K562 (cell line): ENCODE results near the gene ZNF429. TPM values are rescaled to one million over a fixed set of nuclear protein-coding genes. Genes with fewer than 3 reads are reported as not detected.
A peak's percentile ranks its signal among the peaks of the same experiment; 100 is the strongest.

ENCODE experiments used
- ATAC-seq: fragments of 200-7000 bp; cut with Tn5 transposase; 3 replicates; pipeline ENCODE4 v1.9.1; 2020; ENCODE audit warnings: moderate library complexity
- BruUV-seq: library from RNA; stranded (reverse); fragments of 400-500 nt; replicated peaks from 2 replicates; lab custom pipeline; 2021; lab: Mats Ljungman, UMichigan
- CTCF ChIA-PET: fragments of 300-600 bp; formaldehyde crosslinking; extraction: SDS; loops from one replicate; lab custom pipeline; 2021; ENCODE audit warnings: low intra/inter-chr PET ratio; lab: Yijun Ruan, JAX
- POLR2A ChIA-PET: fragments of 300-600, 350-650 bp; sonication (Branson Sonifier 250); formaldehyde crosslinking; extraction: SDS; loops from one replicate; lab custom pipeline; 2021; ENCODE audit warnings: antibody characterized with exemption, inconsistent platforms; lab: Yijun Ruan, JAX
- DNase-seq, 4 experiments: peaks; one replicate each; pipeline versions ENCODE4 v3.0.0 to v3.0.0-alpha.2; 2011 to 2018; ENCODE audit warnings: low spot score in 3 of 4, mixed read lengths in 3 of 4; ENCODE audit errors: extremely low read depth in 1 of 4
- FAIRE-seq: peaks from 2 replicates; lab custom pipeline; 2011; peaks lifted over from hg19 to GRCh38; lab: Jason Lieb, UNC
- H2AFZ ChIP-seq: 2 replicates; pipeline ENCODE4 v1.6.0; 2011; ENCODE audit warnings: low read depth, low read length, control low read depth, inconsistent platforms
- H3K27ac ChIP-seq: fragments of 200-600 bp; 3 replicates; pipeline ENCODE4 v1.8.0; 2011; ENCODE audit warnings: low read depth, mild to moderate bottlenecking, control low read depth, inconsistent platforms, low read length, moderate library complexity, mixed read lengths; ENCODE audit errors: extremely low read depth
- H3K27me3 ChIP-seq, 2 experiments: fragments of 300-600 bp in 1 of 2; 2 replicates in 1 of 2; 3 replicates in 1 of 2; pipeline versions ENCODE4 v1.6.0 to v1.8.0; 2011; ENCODE audit warnings: inconsistent platforms in 2 of 2, low read length in 2 of 2, mild to moderate bottlenecking in 1 of 2, mixed read lengths in 1 of 2, moderate library complexity in 1 of 2; ENCODE audit not compliant: control insufficient read depth in 2 of 2, insufficient read depth in 2 of 2
- H3K36me3 ChIP-seq: fragments of 300-600 bp; 3 replicates; pipeline ENCODE4 v1.8.0; 2011; ENCODE audit warnings: mild to moderate bottlenecking, low read length, inconsistent platforms; ENCODE audit not compliant: control insufficient read depth, insufficient read depth
- H3K4me1 ChIP-seq, 2 experiments: fragments of 200-600 bp in 1 of 2; replicated peaks in 1 of 2; 2 replicates in 1 of 2; 3 replicates in 1 of 2; pipeline versions ENCODE4 v1.5.1 to v1.8.0; 2011; ENCODE audit warnings: inconsistent platforms in 2 of 2, low read length in 2 of 2, mild to moderate bottlenecking in 1 of 2, mixed read lengths in 1 of 2, moderate library complexity in 1 of 2; ENCODE audit not compliant: control insufficient read depth in 2 of 2, insufficient read depth in 2 of 2
- H3K4me2 ChIP-seq: 2 replicates; pipeline ENCODE4 v1.6.1; 2011; ENCODE audit warnings: low read length, control low read depth, inconsistent platforms, mixed read lengths; ENCODE audit not compliant: insufficient read depth
- H3K4me3 ChIP-seq: fragments of 200-600 bp; sonication (generic), shearing (Covaris generic); 2 replicates; pipeline ENCODE4 v1.5.1; 2016; ENCODE audit warnings: control low read depth, inconsistent platforms
- H3K79me2 ChIP-seq: fragments of 200-600 bp; 3 replicates; pipeline ENCODE4 v1.8.0; 2011; ENCODE audit warnings: low read length, inconsistent platforms; ENCODE audit not compliant: control insufficient read depth, insufficient read depth
- H3K9ac ChIP-seq, 2 experiments: 2 replicates each; pipeline versions ENCODE4 v1.6.0 to v1.6.1; 2011; ENCODE audit warnings: low read depth in 2 of 2, low read length in 2 of 2, control low read depth in 1 of 2, inconsistent platforms in 1 of 2, mild to moderate bottlenecking in 1 of 2, mixed read lengths in 1 of 2; ENCODE audit not compliant: insufficient read depth in 1 of 2
- H3K9me1 ChIP-seq: one replicate; pipeline ENCODE4 v1.6.0; 2011; ENCODE audit warnings: inconsistent platforms, mild to moderate bottlenecking, low read length, moderate library complexity; ENCODE audit not compliant: control insufficient read depth, insufficient read depth
- H3K9me3 ChIP-seq: replicated peaks from 2 replicates; pipeline ENCODE4 v1.5.1; 2011; ENCODE audit warnings: low read depth, low read length, inconsistent platforms; ENCODE audit not compliant: control insufficient read depth, insufficient read depth
- H4K20me1 ChIP-seq: replicated peaks from 2 replicates; pipeline ENCODE4 v1.6.1; 2011; ENCODE audit warnings: low read length, inconsistent platforms, mixed read lengths; ENCODE audit not compliant: control insufficient read depth, insufficient read depth
- DACH1 ChIP-seq: fragments of 450-650 bp; IDR thresholded peaks from 2 replicates; pipeline ENCODE4 v1.6.1; 2018; ENCODE audit not compliant: partially characterized antibody
- HINFP ChIP-seq: fragments of 450-650 bp; conservative IDR thresholded peaks from 2 replicates; pipeline ENCODE4 v1.6.1; 2016; ENCODE audit warnings: missing genetic modification characterization, low read depth, mild to moderate bottlenecking, control low read depth, missing compliant biosample characterization
- NFYB ChIP-seq: IDR thresholded peaks from 2 replicates; pipeline ENCODE4 v1.6.1; 2011; ENCODE audit warnings: mild to moderate bottlenecking, moderate library complexity; ENCODE audit not compliant: insufficient read length; ENCODE audit errors: extremely low read depth
- NKRF ChIP-seq: fragments of 450-650 bp; IDR thresholded peaks from 2 replicates; pipeline ENCODE4 v1.6.1; 2016; ENCODE audit warnings: borderline replicate concordance
- POLR2A ChIP-seq: fragments of 450-650 bp; conservative IDR thresholded peaks from 2 replicates; pipeline ENCODE4 v1.6.1; 2016
- TSHZ1 ChIP-seq: fragments of 250-450 bp; sonication (Bioruptor Pico); IDR thresholded peaks from 2 replicates; pipeline ENCODE4 v1.4.0; 2020; ENCODE audit warnings: mild to moderate bottlenecking, moderate library complexity
- ZNF398 ChIP-seq: fragments of 250-450 bp; sonication (Bioruptor Pico); IDR thresholded peaks from 2 replicates; pipeline ENCODE4 v1.8.0; 2021; ENCODE audit warnings: moderate library complexity, mild to moderate bottlenecking, inconsistent platforms
- WGBS: fragments of 100-300 bp; shearing (Covaris generic); methylation state at CpG from one replicate; pipeline ENCODE4 v1.1.6; 2016; ENCODE audit warnings: low coverage, mixed read lengths; ENCODE audit not compliant: insufficient coverage; ENCODE audit errors: missing lambda C conversion rate; 5-methylcytosine and 5-hydroxymethylcytosine counted together
- in situ Hi-C: fragments of 300-500 bp; cut with MboI; formaldehyde crosslinking; loops from 4 replicates; pipeline ENCODE4 v1.15.0; 2018; ENCODE audit warnings: inconsistent platforms, mixed read lengths
- intact Hi-C: fragments of 100-400 bp; cut with micrococcal nuclease; formaldehyde crosslinking; loops from 2 replicates; pipeline ENCODE4 v1.14.2; 2022
- polyA plus RNA-seq, 8 experiments: library from polyadenylated mRNA; depleted of rRNA in 4 of 8; stranded (reverse) in 5 of 8; unstranded in 3 of 8; fragments of >200 nt; fragmentation: Nextera tagmentation in 2 of 8; fragmentation: Illumina TruSeq in 1 of 8; extraction: Ambion mirVana in 2 of 8; extraction: Trizol in 1 of 8; gene quantifications; 2 replicates each; pipeline versions ENCODE4 v1.2.1 to v1.2.3, GENCODE V29; 2011 to 2014; ENCODE audit warnings: inconsistent platforms in 1 of 8, missing spikeins in 1 of 8
- total RNA-seq, 7 experiments: library from RNA; depleted of rRNA in 6 of 7; stranded (reverse); fragments of >200 nt in 6 of 7; fragmentation: Illumina TruSeq in 2 of 7; extraction: Trizol in 2 of 7; gene quantifications; 2 replicates each; pipeline versions ENCODE4 v1.2.1 to v1.2.3, GENCODE V29; 2011 to 2021; ENCODE audit warnings: low replicate concordance in 1 of 7

Gene ZNF429
- total and polyA plus RNA-seq, 9 of the 15 experiments (the other 6 are each of a cell fraction or from before 2014, with no cell fraction given), result 11.4 to 24.5 (median 16.3) TPM

- TF ChIP-seq HINFP (tag) (no peak), NKRF (no peak)
These were observed 32.9 kb upstream of the ZNF429 start (continued) for GRCh38 chr19:21472507-21472906.

GRCh38 chr19:21474671-21475181, 30.7 kb upstream of the ZNF429 start:
- Histone ChIP-seq H3K9ac (no peak overlapping the region), H3K4me2 (no peak overlapping the region), H3K4me3 (no peak overlapping the region), H3K27ac (no peak overlapping the region), H3K9me3 (no peaks in the 10 kb centered on the region; the same call in 1 of the 2 replicates), H3K4me1 (peaks cover 0 to 4% of the 10 kb centered on the region in 2 experiments; a peak in 1 of 5 replicates), H3K27me3 (no peaks in the 10 kb centered on the region), H3K36me3 (no peaks in the 10 kb centered on the region), H4K20me1 (no peaks in the 10 kb centered on the region), H2AFZ (no peak overlapping the region), H3K9me1 (no peaks in the 10 kb centered on the region), H3K79me2 (no peaks in the 10 kb centered on the region)
- DNase-seq, result no peak
- in situ Hi-C loops (no loop called here), intact Hi-C loops (no loop called here)
- WGBS, result 85% methylated on average over 23 of the region's 37 CpGs
- ATAC-seq, result no peak
- FAIRE-seq, result no peak
- BruUV-seq, result no TSS peak
- TF ChIP-seq POLR2A (no peak), TSHZ1 (CRISPR knock-in tag) (no peak), DACH1 (no peak), NFYB (peak; percentile 20), ZNF398 (CRISPR knock-in tag) (no peak)
- POLR2A ChIA-PET, result interaction anchor here (0.7 to 1.0 kb wide), 2 partner anchors 12 to 293 kb away, joined by 3 to 4 read pairs; partner anchors contain the start of gene ZNF100
- CTCF ChIA-PET, result no interaction called here
